IPS-15b (cell line): ENCODE results near the gene SLC39A2.
A peak's percentile ranks its signal among the peaks of the same experiment; 100 is the strongest.
"Not testable (repeated sequence)": the region's sequence is repeated elsewhere in the genome, so short reads cannot be mapped to it uniquely, and the experiment has no call there.

Experiments
- H3K27me3 ChIP-seq: one replicate; pipeline ENCODE4 v1.6.1; 2013; ENCODE audit warnings: low read length; ENCODE audit not compliant: control insufficient read depth, insufficient read depth
- H3K36me3 ChIP-seq: one replicate; pipeline ENCODE4 v1.6.1; 2013; ENCODE audit warnings: low read length; ENCODE audit not compliant: control insufficient read depth, insufficient read depth
- H3K4me1 ChIP-seq: one replicate; pipeline ENCODE4 v1.6.1; 2013; ENCODE audit warnings: mild to moderate bottlenecking, low read length; ENCODE audit not compliant: control insufficient read depth, insufficient read depth
- H3K4me3 ChIP-seq: one replicate; pipeline ENCODE4 v1.5.1; 2013; ENCODE audit warnings: low read depth, low read length
- H3K9ac ChIP-seq: one replicate; pipeline ENCODE4 v1.6.1; 2013; ENCODE audit warnings: low read depth, mild to moderate bottlenecking, low read length
- H3K9me3 ChIP-seq: one replicate; pipeline ENCODE4 v1.6.1; 2013; ENCODE audit warnings: mild to moderate bottlenecking, low read length; ENCODE audit not compliant: control insufficient read depth, insufficient read depth

SLC39A2 gene

GRCh38 chr14:20998674-20999366 is at the start of gene SLC39A2:
TSS of gene SLC39A2 (plus strand) at chr14:20999293. CDS start at chr14:20999447, 154 bp downstream.
- peaks cover 5% of the 10 kb centered on the region for H3K4me1 ChIP-seq
- no peak within 1 kb of the TSS for H3K9ac ChIP-seq
- no peaks in the 10 kb centered on the region for H3K27me3 ChIP-seq
- no peaks in the 10 kb centered on the region for H3K9me3 ChIP-seq
- H3K36me3 ChIP-seq: peaks cover 27% of the 10 kb centered on the region
- no peak within 1 kb of the TSS for H3K4me3 ChIP-seq

- not testable (repeated sequence) for H3K27me3 ChIP-seq, H3K9ac ChIP-seq, H3K4me1 ChIP-seq, H3K4me3 ChIP-seq, H3K9me3 ChIP-seq, H3K36me3 ChIP-seq
Measured at GRCh38 chr14:20954736-20955537, 44.2 kb upstream of the SLC39A2 start, which contains the start of gene RNASE2. TSS of gene RNASE2 (plus strand) at chr14:20955487. CDS start at chr14:20955772, 285 bp downstream.

GRCh38 chr14:20955538-20955873 is 43.6 kb upstream of the SLC39A2 start:
- not testable (repeated sequence) for H3K27me3 ChIP-seq, H3K36me3 ChIP-seq, H3K4me3 ChIP-seq, H3K9ac ChIP-seq, H3K9me3 ChIP-seq, H3K4me1 ChIP-seq

- no peaks in the 10 kb centered on the region for H3K36me3 ChIP-seq
- no peaks in the 10 kb centered on the region for H3K4me1 ChIP-seq
- peaks cover 7% of the 10 kb centered on the region for H3K27me3 ChIP-seq
- no peak overlapping the region for H3K9ac ChIP-seq
- no peak overlapping the region for H3K4me3 ChIP-seq
- no peaks in the 10 kb centered on the region for H3K9me3 ChIP-seq
Measured at GRCh38 chr14:20956376-20956976, 42.6 kb upstream of the SLC39A2 start.

DNA sequence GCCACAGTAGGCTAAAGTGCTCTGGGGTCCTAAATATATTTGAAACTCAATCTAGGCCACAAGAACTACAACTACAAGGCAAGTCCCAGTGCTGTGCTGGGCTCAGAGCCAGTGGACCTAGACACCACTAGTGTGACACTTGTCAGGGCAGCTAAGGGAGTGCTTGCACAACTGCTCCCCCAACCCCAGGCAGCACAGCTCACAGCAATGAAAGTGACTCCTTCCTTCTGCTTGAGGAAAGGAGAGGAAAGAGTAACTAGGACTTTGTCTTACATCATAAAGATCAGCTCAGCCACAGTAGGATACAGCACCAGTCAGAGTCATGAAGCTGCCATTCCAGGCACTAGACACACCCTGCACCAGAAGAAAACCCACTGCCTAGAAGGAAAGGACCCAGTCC is 40.1 kb upstream of the SLC39A2 start:
- not testable (repeated sequence) for H3K4me1 ChIP-seq, H3K4me3 ChIP-seq, H3K9me3 ChIP-seq, H3K27me3 ChIP-seq, H3K9ac ChIP-seq, H3K36me3 ChIP-seq

DNA sequence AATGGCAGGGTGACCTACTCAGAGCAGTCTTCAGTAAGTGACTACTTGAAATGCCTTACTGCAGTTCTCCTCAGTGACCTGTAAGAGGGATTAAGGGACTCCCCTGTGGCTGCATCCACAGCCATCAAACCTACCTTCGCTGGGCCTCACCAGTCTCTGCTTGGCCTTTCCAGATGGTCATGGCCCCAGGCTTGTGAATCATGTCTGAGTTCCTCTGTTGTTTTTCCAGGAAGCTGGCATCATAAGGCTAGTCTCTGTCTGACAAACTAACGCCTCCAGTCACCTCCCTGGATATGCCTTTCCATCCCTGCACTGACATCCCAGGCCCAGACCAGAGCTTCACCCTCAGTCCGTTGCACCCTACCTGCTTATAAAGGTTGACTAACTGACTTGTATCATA is 29.8 kb upstream of the SLC39A2 start:
- Histone ChIP-seq H3K4me3 (no peak overlapping the region), H3K36me3 (no peaks in the 10 kb centered on the region), H3K4me1 (peaks cover 4% of the 10 kb centered on the region), H3K9me3 (no peaks in the 10 kb centered on the region), H3K9ac (no peak overlapping the region), H3K27me3 (peaks cover 32% of the 10 kb centered on the region)

- Histone ChIP-seq H3K36me3 (no peaks in the 10 kb centered on the region), H3K9me3 (no peaks in the 10 kb centered on the region), H3K4me3 (peak overlapping the region; percentile 71), H3K9ac (no peak overlapping the region), H3K27me3 (peaks cover 32% of the 10 kb centered on the region), H3K4me1 (peaks cover 4% of the 10 kb centered on the region)
Measured at GRCh38 chr14:20970647-20970982, 28.5 kb upstream of the SLC39A2 start.

DNA sequence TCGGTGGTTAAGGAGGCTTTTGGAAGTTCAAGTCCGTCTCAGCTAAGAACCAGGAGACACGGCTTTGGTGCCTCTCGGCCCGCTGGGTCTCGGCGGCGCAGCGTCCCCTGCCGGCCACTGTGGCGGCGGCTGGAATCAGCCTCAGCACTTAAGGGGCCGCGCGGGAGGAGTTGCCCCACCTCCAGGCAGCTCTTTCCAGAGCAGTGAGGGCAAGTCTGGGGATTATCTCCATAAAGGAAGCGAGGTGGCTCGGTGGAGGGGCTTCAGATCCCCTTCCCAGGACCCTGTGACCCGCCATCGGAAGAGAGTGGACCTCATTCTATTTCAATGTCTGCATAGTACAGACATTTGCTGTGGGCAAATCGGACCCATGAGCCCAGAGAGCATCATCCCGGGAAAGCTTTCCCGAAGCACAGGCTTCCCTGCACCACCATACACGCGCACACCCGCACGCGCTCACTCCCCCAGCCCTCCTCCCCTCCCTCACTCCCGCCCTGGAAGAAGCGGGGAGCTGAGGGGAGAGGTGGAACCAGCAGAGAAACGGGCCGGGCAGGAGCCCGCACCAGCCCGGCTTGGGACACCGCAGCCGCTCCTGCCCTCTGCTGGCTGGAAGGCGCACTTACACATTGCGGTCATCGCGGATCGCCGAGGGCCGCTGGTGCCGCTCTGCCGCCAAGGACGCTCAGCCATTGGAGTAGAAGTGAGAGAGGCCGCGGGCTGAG is 27.9 kb upstream of the SLC39A2 start:
- H3K4me1 ChIP-seq: peaks cover 4% of the 10 kb centered on the region
- no peaks in the 10 kb centered on the region for H3K36me3 ChIP-seq
- peaks cover 32% of the 10 kb centered on the region for H3K27me3 ChIP-seq
- peak overlapping the region; percentile 82 for H3K9ac ChIP-seq
- H3K9me3 ChIP-seq: no peaks in the 10 kb centered on the region
- peak overlapping the region; percentile 71 for H3K4me3 ChIP-seq

- peaks cover 32% of the 10 kb centered on the region for H3K27me3 ChIP-seq
- H3K4me3 ChIP-seq: peak overlapping the region; percentile 71
- H3K9ac ChIP-seq: no peak overlapping the region
- no peaks in the 10 kb centered on the region for H3K9me3 ChIP-seq
- H3K36me3 ChIP-seq: no peaks in the 10 kb centered on the region
- peaks cover 4% of the 10 kb centered on the region for H3K4me1 ChIP-seq
Measured at GRCh38 chr14:20971705-20972021, 27.4 kb upstream of the SLC39A2 start.

DNA sequence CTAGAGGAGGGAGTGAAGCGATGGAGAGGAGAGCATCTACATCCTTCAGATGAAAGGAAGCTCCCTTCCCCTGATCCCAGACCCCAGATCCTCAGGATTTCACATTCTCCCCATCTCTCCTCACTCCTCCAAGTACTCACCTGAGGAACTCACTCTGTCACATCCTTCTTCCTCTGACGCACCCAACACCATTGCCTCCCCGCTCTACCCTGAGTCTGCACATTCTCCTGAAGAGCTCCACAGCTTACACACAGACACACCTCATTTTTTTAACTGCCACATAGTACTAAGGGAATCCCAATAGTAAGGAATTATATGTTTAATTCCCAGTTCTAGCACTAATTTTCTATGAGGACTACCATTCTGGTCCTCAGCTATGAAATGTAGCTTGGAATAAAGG is 25.6 kb upstream of the SLC39A2 start:
- Histone ChIP-seq H3K9me3 (no peaks in the 10 kb centered on the region), H3K36me3 (no peaks in the 10 kb centered on the region), H3K27me3 (peaks cover 20% of the 10 kb centered on the region), H3K4me1 (peaks cover 4% of the 10 kb centered on the region), H3K4me3 (no peak overlapping the region), H3K9ac (no peak overlapping the region)

DNA sequence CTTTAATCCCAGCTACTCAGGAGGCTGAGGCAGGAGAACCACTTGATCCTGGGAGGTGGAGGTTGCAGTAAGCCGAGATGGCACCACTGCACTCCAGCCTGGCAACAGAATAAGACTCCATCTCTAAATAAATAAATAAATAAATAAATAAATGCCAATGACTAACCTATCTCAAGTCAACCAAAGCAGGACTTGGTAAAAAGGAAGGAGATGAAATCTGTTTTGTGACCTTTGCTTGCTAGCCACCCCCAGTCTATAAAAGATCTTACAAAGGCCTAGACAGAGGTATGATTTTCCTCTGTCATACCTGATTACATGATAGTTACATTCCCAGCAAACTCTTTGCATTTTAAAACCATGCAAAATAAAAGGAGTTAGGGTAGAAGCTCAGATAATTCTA is 22.8 kb upstream of the SLC39A2 start:
- Histone ChIP-seq H3K9me3 (no peaks in the 10 kb centered on the region), H3K4me1 (peaks cover 4% of the 10 kb centered on the region), H3K9ac (no peak overlapping the region), H3K4me3 (no peak overlapping the region), H3K27me3 (peaks cover 14% of the 10 kb centered on the region), H3K36me3 (no peaks in the 10 kb centered on the region)
